MV-4-11 (cell line): ENCODE measurements around the gene ATXN3L.
"Not testable (repeated sequence)": the region's sequence is repeated elsewhere in the genome, so short reads cannot be mapped to it uniquely, and the experiment has no call there.

Source experiments
- DNase-seq: peaks from one replicate; lab custom pipeline; 2025; lab: John Stamatoyannopoulos, UW

ATXN3L gene

DNA sequence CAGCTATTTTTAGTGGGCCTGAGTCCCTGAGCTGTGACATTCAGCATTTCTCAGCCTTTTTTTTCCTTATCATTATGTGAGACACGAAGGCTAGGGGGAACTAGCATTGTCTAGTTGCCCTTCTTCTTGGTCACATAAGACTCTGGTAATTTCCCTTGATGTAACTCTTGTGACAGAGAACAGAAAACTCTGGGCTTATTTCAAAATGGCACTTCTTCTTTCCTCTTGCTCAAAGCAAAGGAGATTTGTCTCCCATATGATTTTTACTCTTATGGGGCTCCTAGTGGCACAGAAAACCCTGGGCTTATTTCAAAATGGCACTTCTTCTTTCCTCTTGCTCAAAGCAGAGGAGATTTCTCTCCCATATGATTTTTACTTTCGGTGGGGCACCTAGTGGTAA, 14.7 kb downstream of the ATXN3L start:
- peak; percentile 60 for DNase-seq

DNA sequence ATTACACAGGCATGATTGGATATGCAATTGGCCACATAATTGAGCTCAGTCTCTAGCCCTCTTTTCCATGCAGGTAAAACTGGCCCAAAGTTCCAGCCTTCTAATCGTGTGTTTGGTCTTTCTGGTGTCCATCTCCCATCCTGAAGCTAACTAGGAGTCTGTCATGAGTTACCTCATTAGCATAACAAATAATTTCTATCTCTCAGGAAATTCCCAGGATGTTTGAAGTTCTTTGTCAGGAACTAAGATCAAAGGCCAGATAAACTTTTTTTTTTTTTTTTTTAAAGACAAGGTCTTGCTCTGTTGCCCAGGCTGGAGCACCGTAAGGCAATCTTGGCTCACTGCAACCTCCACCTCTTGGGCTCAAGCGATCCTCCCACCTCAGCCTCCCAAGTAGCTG, 15.8 kb downstream of the ATXN3L start:
- no peak for DNase-seq

DNA sequence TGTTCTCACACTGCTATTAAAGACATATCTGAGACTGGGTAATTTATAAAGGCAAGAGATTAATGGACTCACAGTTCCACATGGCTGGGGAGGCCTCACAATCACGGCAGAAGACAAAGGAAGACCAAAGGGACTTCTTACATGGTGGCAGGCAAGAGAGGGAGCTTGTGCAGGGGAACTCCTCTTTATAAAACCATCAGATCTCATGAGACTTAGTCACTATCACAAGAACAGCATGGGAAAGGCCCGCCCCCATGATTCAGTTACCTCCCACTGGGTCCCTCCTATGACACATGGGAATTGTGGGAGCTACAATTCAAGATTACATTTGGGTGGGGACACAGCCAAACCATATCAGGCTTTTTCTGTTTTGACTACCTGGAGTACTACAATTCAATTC, 16.6 kb downstream of the ATXN3L start:
- not testable (repeated sequence) for DNase-seq

DNA sequence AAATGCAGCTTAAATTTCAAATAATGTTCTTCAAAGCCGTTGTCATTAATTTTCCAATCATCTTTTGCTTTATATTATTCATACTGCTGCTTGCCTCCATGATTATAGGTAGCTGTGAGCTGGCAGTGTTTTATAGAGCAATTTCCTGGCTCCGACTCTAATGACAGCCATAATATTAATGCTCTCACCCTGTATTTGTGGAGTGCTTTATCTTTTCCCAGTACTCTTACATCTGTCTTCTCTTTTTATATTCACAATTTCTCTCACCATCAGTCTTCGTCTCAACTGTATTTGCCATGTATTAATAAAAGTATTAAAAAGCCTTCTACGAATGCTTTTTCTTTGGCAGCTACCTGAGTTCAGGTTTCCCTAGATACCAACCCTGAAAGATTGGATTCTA, 21.0 kb downstream of the ATXN3L start:
- no peak for DNase-seq

DNA sequence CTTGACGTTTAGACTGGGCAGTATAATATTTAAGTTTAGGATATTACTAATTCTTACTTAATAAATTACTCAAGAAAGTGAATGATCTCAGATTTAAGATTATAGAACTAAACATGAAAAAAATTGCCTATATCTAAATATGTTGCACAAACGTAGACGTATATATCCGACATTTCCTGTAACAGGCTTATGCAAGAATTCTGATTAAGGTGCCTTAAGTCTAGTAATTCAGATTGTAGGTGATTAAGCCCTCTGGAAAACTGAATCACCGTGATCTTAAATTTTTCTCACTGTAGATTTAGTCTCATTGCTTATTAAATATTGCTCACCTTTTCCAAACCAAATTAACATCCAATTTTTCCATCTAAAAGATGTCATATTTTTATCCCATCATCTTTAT, 24.0 kb downstream of the ATXN3L start:
- no peak for DNase-seq

DNA sequence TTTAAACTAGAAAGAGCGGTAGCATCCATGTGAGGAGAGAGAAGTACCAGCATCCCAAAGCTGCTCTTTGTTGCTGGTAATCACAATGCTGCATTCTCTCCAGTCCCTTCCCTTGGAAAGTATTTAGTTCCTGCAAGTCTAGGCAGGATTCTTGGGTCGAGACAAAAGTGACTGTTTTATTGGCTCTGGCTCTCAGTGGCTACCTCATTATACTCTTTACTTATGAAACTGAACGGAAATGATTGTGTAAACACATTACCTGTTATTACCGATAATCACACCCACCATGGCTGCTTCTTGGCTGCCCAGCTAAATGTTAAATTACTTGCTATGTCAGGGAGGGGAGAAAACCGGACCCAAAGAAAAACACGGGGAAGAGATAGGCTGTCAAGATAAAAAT, 26.2 kb downstream of the ATXN3L start:
- no peak for DNase-seq

DNA sequence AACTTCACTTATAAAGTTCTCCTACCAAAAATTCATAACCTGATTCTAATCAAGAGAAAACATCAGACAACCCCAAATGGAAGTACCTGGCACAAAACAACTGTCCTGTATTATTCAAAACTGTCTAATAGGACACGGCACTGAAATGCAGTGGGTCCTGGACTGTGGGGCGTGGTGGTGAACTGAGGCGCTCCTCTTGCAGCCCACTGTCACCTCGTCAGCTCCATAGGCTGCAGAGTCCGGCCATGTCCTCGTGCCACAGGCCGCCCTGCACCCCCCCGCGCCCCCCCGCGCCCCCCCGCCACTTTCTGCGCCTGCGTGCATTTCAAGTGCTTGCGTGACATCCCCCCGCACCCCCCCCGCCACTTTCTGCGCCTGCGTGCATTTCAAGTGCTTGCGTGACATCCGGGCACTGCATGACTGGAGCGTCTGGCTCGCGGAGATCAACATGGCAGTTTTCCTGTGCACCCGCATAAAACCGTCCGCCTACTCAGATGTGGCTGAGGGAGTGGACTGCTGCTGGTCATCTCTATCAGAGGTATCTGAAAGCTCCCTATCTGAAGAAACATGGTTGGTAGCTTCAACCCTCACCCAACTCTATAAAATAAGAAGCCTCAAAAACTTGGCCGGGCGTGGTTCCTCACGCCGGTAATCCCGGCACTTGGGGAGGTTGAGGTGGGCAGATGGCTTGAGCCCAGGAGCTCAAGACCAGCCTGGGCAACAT, 28.8 kb downstream of the ATXN3L start:
- no peak for DNase-seq

DNA sequence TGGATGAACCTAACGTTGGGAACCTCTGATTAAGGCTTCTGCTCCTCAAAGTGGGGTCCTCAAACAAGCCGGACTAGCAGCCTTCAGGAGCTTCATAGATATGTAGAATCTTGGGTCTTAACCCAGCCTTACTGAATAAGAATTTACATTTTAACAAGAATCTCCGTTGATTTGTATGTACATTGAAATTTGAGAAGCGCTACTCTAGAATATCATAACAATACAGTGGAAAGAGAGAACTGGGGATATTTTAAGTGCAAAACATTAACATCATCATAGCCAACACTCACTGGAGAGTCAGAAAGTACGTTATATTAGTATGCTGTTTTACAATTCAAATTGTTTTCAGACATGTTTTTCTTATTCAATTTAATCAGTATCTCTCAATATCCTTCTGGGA, 31.2 kb downstream of the ATXN3L start:
- DNase-seq = no peak

DNA sequence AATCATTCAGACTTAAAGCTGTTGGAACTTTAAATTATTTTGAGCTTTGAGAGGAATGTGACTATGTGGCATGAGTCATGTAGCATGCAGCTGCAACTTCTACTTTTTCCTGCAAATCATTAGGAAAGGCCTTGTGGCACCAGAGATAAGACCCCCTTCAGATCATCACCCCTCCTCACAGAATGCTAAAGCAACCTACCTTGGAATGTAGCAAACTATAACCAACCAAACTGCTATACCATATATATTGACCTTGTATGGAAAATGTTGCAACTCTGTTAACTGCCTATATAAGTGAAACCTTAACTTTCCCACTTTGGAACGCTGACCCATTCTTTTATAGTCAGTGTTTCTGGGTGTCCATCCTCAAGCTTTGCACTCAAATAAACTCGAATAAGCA, 32.0 kb downstream of the ATXN3L start:
- DNase-seq = no peak

DNA sequence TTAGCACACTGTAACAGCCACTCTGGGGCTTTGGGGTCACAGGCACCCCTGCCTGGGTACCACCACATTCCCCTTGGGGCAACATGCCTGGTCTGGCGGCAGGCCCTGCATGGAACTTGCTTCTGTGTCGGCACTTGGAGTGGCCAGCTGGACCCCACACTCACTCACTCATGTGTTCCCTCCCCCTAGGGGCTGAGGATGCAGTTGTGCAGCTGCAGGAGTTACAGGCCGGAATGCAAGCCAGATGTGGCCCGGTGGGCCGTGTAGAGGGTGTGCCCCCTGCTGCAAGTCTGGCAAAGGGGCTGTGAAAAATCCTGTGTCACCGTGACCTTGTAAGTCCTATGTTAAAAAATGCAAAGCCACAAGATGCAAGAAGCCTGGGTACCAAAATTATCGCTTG, 34.2 kb downstream of the ATXN3L start:
- DNase-seq = no peak

DNA sequence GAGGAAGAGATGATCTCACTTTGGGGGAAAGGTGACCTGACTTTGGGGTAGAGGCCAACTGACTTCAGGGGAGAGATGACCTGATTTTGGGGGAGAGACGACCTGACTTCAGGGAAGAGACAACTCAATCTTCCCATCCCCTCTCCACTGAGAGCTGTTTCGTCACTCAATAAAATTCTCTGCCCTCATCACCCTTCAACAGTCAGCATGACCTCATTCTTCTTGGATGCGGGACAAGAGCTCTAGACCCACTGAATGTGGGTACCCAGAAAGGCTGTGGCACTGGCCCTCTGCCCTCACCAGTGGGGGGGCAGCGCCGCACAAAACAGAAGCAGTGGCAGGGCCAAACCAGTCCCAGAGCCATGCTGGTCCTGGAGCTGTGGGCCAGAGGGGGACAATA, 34.6 kb downstream of the ATXN3L start:
- DNase-seq = no peak

DNA sequence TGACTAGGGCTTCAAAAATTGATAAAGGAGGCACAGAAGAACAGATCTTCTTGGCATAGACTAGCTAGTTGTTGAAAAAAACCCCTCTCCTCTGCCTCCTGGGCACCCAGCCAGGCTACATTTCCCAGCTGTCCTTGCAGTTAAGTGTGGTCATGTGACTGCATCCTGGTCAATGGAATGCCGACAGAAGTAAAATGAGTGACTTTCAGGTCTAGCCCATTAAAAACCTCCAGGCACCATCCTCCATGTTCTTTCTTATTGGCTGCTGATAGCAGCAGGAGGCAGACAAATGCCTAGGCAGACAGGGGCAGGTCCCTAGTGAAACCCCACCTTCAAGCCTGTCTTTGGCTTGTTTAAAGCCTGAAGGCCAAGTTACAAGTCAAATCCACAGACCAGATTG, 35.3 kb downstream of the ATXN3L start:
- no peak for DNase-seq

DNA sequence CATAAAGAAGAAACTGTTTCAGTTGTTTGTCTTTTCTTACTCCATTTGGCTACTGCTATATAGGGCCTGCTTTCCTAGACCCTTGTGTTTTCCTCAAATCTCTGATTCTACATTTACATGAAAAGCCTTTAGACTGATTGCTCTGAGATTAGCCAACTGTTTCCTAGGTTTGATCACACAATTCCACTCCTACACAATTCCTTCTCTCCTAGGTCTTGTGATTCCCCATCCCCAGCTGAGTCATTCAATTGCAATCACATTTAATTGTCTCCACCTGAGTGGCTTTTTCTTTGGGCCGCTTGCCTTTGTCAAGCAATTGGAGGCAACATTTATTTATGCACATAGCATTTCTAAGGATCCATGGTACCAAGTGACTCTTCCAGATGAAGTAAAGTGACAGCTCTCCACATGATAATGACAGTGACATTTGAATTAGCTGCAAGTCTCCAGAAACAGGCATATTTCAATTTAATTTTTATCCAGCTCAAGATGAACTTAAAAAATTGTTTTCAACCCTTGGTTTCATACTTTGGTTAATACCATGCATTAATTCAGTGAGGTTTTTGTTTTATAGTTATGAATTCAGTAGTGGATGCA, 35.8 kb downstream of the ATXN3L start:
- DNase-seq = no peak

DNA sequence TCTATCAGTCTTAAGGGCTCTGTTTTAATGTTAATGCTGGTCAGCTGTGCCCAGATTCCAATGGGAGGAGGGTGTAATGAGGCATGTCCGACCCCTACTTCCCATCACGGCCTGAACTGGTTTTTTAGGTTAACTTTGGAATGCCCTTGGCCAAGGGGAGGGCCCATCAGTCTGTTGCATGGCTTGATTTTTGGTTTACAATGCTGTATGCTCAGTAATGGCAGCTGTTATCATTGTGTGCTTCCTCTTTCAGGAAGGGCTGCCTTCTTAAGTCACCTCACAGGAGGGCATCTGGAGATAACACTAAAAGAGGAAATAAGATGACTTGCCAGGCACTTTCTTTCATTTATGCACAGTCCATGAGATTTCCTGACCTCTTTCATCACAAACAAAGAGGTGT, 36.3 kb downstream of the ATXN3L start:
- peak; percentile 86 for DNase-seq

DNA sequence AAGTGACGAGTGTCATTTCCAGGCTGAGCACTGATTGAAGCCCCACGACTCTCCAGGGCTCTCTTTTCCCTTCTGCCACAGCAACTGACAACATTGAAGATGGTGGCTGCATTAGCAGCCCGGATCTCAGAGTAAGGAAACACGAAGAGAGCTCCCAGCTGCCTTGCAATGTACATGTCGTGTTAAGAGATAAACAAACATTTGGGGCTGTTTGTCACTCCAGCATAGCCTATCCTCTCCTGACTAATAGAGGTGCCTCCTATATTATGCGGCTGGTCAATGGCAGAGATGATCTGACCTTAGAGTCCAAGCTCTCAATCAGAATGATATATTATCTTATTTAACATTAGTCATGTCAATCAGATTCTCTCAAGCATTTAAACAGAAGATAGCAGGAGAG, 38.6 kb downstream of the ATXN3L start:
- no peak for DNase-seq

DNA sequence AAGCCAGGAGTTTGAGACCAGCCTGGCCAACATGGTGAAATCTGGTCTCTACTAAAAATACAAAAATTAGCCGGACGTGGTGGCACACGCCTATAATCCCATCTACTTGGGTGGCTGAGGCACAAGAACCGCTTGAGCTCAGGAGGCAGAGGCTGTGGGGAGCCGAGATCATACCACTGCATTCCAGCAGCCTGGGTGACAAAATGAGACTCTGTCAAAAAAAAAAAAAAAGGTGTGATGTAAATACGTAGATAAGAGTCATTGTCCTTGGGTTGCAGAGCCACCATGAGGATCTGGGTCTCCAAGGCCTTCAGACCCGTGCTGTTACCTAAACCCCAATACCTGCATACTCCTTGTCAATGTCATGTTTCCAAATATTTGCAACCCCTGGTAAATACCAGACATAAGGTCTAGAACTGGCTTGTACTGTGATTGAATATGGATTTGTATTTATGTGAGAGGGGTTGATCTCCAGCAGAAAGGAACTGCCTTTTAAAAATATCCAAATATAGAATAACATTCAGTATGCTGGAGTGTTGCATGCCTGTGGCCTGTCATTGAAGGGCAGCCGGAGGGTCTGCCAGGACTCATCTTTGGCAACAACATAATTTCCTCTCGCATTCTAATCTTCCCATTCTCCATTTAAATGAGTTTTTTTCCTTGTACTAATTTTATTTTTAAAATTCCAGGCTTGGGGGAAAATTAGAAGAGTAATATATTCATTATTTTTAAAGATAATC, 40.4 kb downstream of the ATXN3L start:
- no peak for DNase-seq

DNA sequence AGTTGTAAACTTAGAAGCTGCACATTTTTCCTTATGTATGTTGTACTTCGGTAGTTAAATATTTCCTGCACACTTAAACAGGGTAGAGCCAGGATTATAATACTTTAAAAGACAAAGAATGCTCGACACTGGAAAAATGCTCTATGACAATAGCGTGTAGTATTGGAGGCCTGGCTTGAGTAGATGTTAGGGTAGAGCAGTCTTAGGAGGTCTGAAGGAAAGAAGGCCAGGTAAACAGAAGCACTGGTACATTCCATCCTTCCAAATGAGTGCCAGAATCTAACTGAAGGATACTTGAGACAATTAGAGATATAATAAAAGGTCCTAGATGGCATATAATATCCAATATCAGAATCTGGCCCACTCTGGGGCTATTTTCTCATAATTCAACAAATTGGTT, 42.3 kb downstream of the ATXN3L start:
- DNase-seq = no peak

DNA sequence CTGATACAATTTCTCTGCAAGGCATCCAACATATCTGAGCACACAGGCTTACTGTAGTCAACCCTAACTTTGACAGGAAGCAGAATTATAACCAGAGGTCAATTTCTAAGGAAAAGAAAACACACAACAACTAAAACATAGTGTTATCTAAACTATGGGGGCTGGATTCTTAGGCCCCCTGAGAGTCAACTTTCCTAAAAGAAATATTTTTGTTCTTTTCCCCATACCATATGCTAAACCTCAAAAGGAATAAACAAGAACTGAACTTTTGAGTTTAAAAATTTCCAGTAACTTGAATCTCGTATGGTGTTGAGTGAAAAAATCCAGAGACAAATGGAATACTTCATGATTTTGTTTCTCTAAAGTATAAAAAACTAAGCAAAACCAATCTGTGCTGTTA, 42.9 kb downstream of the ATXN3L start:
- DNase-seq = no peak

DNA sequence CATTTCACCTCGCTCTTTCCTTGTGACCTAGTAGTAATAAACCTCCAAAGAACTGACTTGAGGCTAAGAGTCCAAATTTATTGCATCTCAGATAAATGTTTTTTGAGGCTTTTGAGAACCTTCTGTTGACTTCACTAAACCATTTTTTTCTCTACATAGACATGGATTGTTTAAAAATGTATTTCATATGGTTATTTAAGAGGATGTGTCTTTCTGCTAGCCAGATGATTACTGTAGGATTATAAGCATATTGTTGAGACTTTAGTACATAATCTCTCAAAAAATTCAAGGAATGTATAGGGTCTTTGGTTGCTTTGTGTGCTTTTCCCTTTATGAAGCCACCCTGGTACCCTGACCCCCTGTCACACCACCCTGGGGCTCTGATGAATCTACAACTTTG, 44.8 kb downstream of the ATXN3L start:
- DNase-seq = no peak

DNA sequence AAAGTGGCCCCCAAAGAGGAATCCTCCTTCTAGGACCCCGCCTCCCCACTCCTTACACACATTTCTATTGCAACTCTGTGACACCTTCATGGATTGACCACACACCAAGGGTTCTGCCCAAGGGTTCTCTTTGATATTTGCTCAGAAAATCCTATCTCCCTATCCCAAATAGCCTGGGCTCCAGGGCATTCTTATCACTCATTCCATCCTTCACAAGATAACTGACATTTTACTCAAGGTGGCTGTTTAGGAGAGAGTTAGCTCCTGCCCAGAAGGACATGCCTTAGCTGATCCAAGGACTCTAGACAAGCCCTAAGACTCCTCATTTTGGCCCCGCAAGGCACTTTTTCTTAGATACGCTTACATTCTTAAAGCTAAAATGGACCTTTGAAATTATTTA, 47.4 kb downstream of the ATXN3L start:
- DNase-seq = no peak

DNA sequence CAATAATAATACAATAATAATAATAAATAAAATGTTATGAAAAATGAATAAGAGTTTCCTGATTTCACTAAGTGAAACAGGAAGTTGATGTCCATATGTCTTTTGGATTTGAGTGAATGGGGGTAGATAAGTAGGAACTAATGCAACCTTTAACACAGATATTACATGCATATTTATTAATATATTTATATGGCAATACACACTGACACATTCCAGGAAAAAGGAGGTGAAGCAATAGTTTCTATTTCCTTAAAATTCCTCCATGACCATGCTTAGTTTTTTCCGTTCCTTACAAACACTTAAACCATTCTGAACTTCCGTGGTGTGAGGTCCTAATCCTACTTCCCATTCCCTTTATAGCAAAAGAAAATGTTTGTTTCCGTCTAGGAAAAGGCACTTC, 48.3 kb downstream of the ATXN3L start:
- DNase-seq = peak; percentile 16

DNA sequence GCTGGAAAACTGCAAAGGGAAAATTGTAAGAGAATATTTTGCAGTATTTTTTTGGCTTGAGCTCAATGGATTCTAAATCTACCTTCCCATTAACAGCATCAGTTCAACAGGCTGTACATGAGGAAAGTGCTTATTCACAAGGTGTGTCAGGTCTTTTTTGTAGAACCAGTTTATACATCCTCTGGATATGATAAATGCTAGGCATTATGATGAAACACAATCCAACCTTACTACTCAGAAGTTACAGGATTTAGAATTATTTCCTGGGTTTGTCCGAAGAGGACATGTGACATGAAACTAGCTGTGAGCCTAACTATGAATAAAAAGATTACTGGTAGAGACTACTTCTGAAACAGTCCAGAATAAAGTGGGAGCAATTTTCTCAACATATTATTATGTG, 49.5 kb downstream of the ATXN3L start:
- DNase-seq = no peak

DNA sequence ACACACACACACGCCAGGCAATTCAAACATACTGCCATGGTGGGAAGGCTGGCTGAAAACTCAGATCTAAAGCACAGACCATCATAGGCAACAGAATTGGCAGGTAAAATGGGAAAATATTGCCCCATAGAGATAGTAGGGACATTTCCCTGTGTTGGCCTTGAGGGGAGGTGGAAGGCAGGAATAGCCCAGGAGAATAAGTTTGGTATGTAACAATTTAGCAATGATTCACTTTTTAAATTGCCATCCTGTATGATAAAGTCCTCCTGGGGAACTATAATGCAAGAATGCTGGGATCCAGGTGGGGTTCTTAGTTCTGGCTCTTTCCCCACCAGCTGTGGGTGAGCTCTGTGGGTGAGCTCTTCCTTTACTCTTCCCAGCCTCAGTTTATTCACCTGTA, 51.0 kb downstream of the ATXN3L start:
- DNase-seq = no peak
